Liver (tissue), 3 donors: Measurements from ENCODE around the gene TMBIM6.

ENCODE experiments used
- EGR1 ChIP-seq, 2 donors: IDR thresholded peaks; 2 replicates each; pipeline ENCODE4 v1.6.1; 2016 to 2018; ENCODE audit warnings: antibody characterized with exemption in 2 of 2, low read depth in 2 of 2
- FOXA1 ChIP-seq: IDR thresholded peaks from 2 replicates; pipeline ENCODE4 v1.6.1; 2016; ENCODE audit warnings: antibody characterized with exemption
- GABPA ChIP-seq, 2 donors: IDR thresholded peaks in 1 of 2; conservative IDR thresholded peaks in 1 of 2; 2 replicates each; pipeline ENCODE4 v1.6.1; 2016; ENCODE audit warnings: antibody characterized with exemption in 2 of 2, mild to moderate bottlenecking in 1 of 2, moderate library complexity in 1 of 2
- HNF4A ChIP-seq, 2 donors: conservative IDR thresholded peaks; 2 replicates each; pipeline ENCODE4 v1.6.1; 2016; ENCODE audit warnings: antibody characterized with exemption in 2 of 2, mild to moderate bottlenecking in 2 of 2
- JUND ChIP-seq, 2 donors: IDR thresholded peaks; 2 replicates each; pipeline ENCODE4 v1.6.1; 2016; ENCODE audit warnings: antibody characterized with exemption in 2 of 2
- RAD21 ChIP-seq, 2 donors: IDR thresholded peaks; 2 replicates each; pipeline ENCODE4 v1.6.1; 2016; ENCODE audit warnings: antibody characterized with exemption in 2 of 2, mild to moderate bottlenecking in 2 of 2
- TAF1 ChIP-seq: conservative IDR thresholded peaks from 2 replicates; pipeline ENCODE4 v1.6.1; 2016; ENCODE audit warnings: antibody characterized with exemption, mild to moderate bottlenecking
- YY1 ChIP-seq: IDR thresholded peaks from 2 replicates; pipeline ENCODE4 v1.6.1; 2016; ENCODE audit warnings: antibody characterized with exemption, mild to moderate bottlenecking
- TF ChIP-seq, protein P1 (sequence below): fragments of 150-350 bp; IDR thresholded peaks from 2 replicates; pipeline ENCODE4 v1.5.1; 2017; ENCODE audit warnings: improper control_type of control experiment, low read depth, low read length; ENCODE audit not compliant: missing input control
- TF ChIP-seq, protein P2 (sequence below): IDR thresholded peaks from 2 replicates; pipeline ENCODE4 v1.6.1; 2016; ENCODE audit warnings: antibody characterized with exemption, mild to moderate bottlenecking
- TF ChIP-seq, protein P3 (sequence below): IDR thresholded peaks from 2 replicates; pipeline ENCODE4 v1.6.1; 2016; ENCODE audit warnings: antibody characterized with exemption
- TF ChIP-seq, protein P4 (sequence below): IDR thresholded peaks from 2 replicates; pipeline ENCODE4 v1.6.1; 2016; ENCODE audit warnings: antibody characterized with exemption
- TF ChIP-seq, protein P5 (sequence below): IDR thresholded peaks from 2 replicates; pipeline ENCODE4 v1.6.1; 2016; ENCODE audit warnings: antibody characterized with exemption
- donor health status: healthy.
- donor health status: healthy.

DNA sequence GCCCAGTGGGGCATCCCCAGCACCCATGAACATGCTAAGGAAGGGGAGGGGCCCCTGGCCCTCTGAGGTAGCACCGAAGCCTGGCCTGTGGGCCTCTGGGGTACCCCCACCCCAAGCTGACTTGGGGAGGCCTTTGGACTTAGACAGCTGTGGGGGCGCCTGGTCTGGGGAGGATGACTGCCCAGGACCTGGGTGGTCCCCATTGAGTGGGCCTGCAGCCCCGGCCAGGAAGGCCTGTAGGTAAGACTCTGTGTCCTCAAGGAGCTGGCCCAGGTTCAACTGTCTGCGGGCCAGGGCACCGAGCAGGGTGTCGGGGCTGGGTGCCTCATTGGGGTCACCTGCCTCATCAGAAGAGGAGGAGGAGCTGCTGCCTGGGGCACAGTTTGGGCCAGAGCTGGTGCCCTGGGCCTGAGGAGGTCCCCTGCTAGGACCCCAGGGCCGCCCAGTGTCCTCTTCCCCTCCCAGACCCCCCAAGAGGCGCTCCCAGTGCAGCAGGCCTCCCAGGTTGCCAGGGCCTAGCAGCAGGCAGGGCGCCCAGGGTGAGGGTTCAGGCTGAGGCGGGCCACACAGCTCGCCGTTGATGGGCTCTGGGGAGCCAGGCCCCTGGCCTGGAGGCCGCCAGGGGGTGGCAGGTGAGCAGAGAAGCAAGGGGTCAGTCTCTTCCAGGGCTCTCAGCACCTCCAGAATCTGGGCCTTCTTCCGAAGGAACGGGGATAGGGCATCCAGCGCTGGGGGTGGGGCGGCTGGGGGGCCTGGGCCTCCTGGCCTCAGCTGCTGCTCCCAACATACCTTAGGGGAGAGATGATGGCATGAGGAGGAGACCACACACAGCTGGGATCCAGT, 55.5 kb downstream of the TMBIM6 start:
- TF ChIP-seq, protein P1, sequence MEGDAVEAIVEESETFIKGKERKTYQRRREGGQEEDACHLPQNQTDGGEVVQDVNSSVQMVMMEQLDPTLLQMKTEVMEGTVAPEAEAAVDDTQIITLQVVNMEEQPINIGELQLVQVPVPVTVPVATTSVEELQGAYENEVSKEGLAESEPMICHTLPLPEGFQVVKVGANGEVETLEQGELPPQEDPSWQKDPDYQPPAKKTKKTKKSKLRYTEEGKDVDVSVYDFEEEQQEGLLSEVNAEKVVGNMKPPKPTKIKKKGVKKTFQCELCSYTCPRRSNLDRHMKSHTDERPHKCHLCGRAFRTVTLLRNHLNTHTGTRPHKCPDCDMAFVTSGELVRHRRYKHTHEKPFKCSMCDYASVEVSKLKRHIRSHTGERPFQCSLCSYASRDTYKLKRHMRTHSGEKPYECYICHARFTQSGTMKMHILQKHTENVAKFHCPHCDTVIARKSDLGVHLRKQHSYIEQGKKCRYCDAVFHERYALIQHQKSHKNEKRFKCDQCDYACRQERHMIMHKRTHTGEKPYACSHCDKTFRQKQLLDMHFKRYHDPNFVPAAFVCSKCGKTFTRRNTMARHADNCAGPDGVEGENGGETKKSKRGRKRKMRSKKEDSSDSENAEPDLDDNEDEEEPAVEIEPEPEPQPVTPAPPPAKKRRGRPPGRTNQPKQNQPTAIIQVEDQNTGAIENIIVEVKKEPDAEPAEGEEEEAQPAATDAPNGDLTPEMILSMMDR, result no peak
- TF ChIP-seq EGR1 (IDR thresholded peaks at IDR 0.05; ENCODE audit: low read depth in 2 of 2) (no peak), YY1 (no peak), RAD21 (IDR thresholded peaks at IDR 0.05) (no peak), GABPA (IDR thresholded peaks at IDR 0.05 in 1 of 2, conservative IDR thresholded peaks at IDR 0.05 in 1 of 2) (no peak), FOXA1 (no peak), JUND (IDR thresholded peaks at IDR 0.05) (no peak), TAF1 (no peak), HNF4A (conservative IDR thresholded peaks at IDR 0.05) (no peak)
- TF ChIP-seq, protein P2, sequence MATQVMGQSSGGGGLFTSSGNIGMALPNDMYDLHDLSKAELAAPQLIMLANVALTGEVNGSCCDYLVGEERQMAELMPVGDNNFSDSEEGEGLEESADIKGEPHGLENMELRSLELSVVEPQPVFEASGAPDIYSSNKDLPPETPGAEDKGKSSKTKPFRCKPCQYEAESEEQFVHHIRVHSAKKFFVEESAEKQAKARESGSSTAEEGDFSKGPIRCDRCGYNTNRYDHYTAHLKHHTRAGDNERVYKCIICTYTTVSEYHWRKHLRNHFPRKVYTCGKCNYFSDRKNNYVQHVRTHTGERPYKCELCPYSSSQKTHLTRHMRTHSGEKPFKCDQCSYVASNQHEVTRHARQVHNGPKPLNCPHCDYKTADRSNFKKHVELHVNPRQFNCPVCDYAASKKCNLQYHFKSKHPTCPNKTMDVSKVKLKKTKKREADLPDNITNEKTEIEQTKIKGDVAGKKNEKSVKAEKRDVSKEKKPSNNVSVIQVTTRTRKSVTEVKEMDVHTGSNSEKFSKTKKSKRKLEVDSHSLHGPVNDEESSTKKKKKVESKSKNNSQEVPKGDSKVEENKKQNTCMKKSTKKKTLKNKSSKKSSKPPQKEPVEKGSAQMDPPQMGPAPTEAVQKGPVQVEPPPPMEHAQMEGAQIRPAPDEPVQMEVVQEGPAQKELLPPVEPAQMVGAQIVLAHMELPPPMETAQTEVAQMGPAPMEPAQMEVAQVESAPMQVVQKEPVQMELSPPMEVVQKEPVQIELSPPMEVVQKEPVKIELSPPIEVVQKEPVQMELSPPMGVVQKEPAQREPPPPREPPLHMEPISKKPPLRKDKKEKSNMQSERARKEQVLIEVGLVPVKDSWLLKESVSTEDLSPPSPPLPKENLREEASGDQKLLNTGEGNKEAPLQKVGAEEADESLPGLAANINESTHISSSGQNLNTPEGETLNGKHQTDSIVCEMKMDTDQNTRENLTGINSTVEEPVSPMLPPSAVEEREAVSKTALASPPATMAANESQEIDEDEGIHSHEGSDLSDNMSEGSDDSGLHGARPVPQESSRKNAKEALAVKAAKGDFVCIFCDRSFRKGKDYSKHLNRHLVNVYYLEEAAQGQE, result no peak
- TF ChIP-seq, protein P3, sequence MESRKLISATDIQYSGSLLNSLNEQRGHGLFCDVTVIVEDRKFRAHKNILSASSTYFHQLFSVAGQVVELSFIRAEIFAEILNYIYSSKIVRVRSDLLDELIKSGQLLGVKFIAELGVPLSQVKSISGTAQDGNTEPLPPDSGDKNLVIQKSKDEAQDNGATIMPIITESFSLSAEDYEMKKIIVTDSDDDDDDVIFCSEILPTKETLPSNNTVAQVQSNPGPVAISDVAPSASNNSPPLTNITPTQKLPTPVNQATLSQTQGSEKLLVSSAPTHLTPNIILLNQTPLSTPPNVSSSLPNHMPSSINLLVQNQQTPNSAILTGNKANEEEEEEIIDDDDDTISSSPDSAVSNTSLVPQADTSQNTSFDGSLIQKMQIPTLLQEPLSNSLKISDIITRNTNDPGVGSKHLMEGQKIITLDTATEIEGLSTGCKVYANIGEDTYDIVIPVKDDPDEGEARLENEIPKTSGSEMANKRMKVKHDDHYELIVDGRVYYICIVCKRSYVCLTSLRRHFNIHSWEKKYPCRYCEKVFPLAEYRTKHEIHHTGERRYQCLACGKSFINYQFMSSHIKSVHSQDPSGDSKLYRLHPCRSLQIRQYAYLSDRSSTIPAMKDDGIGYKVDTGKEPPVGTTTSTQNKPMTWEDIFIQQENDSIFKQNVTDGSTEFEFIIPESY, result no peak
- TF ChIP-seq, protein P4, sequence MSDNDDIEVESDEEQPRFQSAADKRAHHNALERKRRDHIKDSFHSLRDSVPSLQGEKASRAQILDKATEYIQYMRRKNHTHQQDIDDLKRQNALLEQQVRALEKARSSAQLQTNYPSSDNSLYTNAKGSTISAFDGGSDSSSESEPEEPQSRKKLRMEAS, result no peak
- TF ChIP-seq, protein P5, sequence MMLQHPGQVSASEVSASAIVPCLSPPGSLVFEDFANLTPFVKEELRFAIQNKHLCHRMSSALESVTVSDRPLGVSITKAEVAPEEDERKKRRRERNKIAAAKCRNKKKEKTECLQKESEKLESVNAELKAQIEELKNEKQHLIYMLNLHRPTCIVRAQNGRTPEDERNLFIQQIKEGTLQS, result no peak
